Naive thymus-derived CD8-positive, alpha-beta T cell (primary cell): Measurements from ENCODE around the gene MDH2. TPM values are rescaled to one million over a fixed set of nuclear protein-coding genes. Genes with fewer than 3 reads are reported as not detected.
"Not testable (repeated sequence)": the region's sequence is repeated elsewhere in the genome, so short reads cannot be mapped to it uniquely, and the experiment has no call there.

ENCODE experiments used
- ATAC-seq, 2 donors: fragments of 150-1000 bp; cut with Tn5 transposase in 1 of 2; sonication (Bioruptor Pico), chemical (Tn5 transposase) in 1 of 2; 1 replicate in 1 of 2; 2 replicates in 1 of 2; pipeline ENCODE4 v1.10.0; 2021; ENCODE audit warnings: mild to moderate bottlenecking in 2 of 2, moderate library complexity in 2 of 2
- POLR2A ChIA-PET: fragments of 350-600 bp; sonication (Branson Sonifier 250); formaldehyde crosslinking; loops from one replicate; lab custom pipeline; 2021; ENCODE audit warnings: antibody characterized with exemption; lab: Charles Lee
- DNase-seq, 10 donors: peaks; one replicate each; pipeline versions ENCODE4 v3.0.0 to v3.0.0-alpha.2; 2020 to 2022
- H3K27ac Mint-ChIP-seq, 10 donors: one replicate each; pipeline ENCODE4 v1.8.0; 2020 to 2022; ENCODE audit warnings: mild to moderate bottlenecking in 10 of 10, mixed read lengths in 10 of 10, moderate library complexity in 4 of 10, inconsistent platforms in 1 of 10
- H3K27me3 Mint-ChIP-seq, 5 donors: one replicate each; pipeline ENCODE4 v1.8.0; 2021 to 2022; ENCODE audit warnings: mixed read lengths in 5 of 5
- H3K36me3 Mint-ChIP-seq, 3 donors: one replicate each; pipeline ENCODE4 v1.8.0; 2020 to 2022; ENCODE audit warnings: mixed read lengths in 3 of 3, mild to moderate bottlenecking in 2 of 3, inconsistent platforms in 1 of 3
- H3K4me1 Mint-ChIP-seq, 4 donors: one replicate each; pipeline ENCODE4 v1.8.0; 2021 to 2022; ENCODE audit warnings: mixed read lengths in 4 of 4
- H3K4me3 Mint-ChIP-seq, 10 donors: one replicate each; pipeline ENCODE4 v1.8.0; 2020 to 2022; ENCODE audit warnings: mild to moderate bottlenecking in 10 of 10, mixed read lengths in 10 of 10, moderate library complexity in 6 of 10, inconsistent platforms in 1 of 10
- H3K9me3 Mint-ChIP-seq, 9 donors: one replicate each; pipeline ENCODE4 v1.8.0; 2020 to 2022; ENCODE audit warnings: mixed read lengths in 9 of 9, mild to moderate bottlenecking in 3 of 9, inconsistent platforms in 1 of 9, moderate library complexity in 1 of 9
- polyA plus RNA-seq, 3 donors: library from polyadenylated mRNA; unstranded; fragments of 300-500 nt; fragmentation: Illumina TruSeq; gene quantifications; one replicate each; pipeline ENCODE4 v1.2.3, GENCODE V29; 2021
- total RNA-seq, 8 experiments: library from RNA in 2 of 8; stranded (reverse) in 2 of 8; gene quantifications; one replicate each; pipeline ENCODE4 v1.2.3 and lab custom pipeline; 2021 to 2026

Gene MDH2
- total RNA-seq (10 to 100 TPM; 74.8 to 82.0 TPM), polyA plus RNA-seq (100 to 1,000 TPM; 131 to 153 (median 149) TPM), total RNA-seq (lab: John Stamatoyannopoulos, UW) (45.2 to 157 (median 60.4) reads per million in 6 experiments)

DNA sequence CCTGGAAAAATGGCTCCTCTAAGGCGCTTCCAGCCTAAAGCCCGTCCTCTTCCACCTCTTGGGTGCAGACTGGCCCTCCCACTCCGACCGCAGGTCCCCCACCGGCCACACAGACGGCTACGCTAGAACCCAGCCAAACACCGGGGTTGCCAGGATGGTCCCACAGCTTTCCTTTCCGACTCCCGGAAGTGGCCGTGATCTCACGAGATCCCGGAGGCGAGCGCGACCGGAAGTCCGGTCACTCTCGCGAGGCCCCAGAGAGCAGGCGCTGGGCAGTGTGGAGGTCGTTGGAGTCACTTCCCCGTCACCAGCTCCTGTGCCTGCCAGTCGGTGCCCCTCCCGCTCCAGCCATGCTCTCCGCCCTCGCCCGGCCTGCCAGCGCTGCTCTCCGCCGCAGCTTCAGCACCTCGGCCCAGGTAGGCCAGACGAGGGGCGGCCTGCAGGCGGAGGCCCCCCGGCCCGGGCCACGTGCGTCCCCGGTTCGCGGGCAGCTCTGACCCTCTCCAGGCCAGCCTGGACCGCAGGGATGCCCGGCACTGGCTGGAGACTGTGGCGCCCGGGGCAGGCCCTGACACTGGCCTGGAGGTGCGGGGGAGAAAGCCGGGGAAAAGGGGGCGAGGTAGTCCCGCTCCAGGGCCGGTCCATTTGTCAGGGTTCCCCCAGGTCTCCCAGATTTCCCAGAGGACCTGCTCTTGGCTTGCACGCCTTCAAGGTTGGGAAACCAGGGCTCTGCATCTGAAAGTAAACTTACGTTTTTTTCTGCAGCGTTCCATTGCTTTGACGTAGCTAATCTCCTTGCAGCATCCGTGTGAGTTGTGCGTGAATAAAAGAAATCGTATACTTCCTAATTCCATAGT is at the start of gene MDH2, which contains the start of gene STYXL1:
MDH2 (plus strand) TSS at position 296 of the 857 bp plus-strand sequence; CDS start at position 351, 55 bp downstream.
STYXL1 (minus strand) TSS at position 190 of the 857 bp plus-strand sequence. CDS start 17,477 bp downstream, outside the sequence.
- POLR2A ChIA-PET = interaction anchor here (0.5 to 2.4 kb wide), 14 partner anchors 10 to 1964 kb away, joined by 3 to 22 read pairs (median 3); partner anchors contain the start of genes POR, RCC1L and RHBDD2
- peaks cover 28 to 69% (median 61%) of the 10 kb centered on the region in 4 donors for H3K4me1 Mint-ChIP-seq

GRCh38 chr7:76000566-76000965 is 47.3 kb upstream of the MDH2 start:
- no peak overlapping the region for H3K4me3 Mint-ChIP-seq
- POLR2A ChIA-PET = no interaction called here
- H3K36me3 Mint-ChIP-seq = peaks cover 0 to 43% (median 14%) of the 10 kb centered on the region in 3 donors
- ATAC-seq = no peak
- DNase-seq = no peak
- no peaks in the 10 kb centered on the region for H3K27me3 Mint-ChIP-seq
- H3K9me3 Mint-ChIP-seq = no peaks in the 10 kb centered on the region
- no peak overlapping the region for H3K27ac Mint-ChIP-seq
- peaks cover 6 to 22% (median 12%) of the 10 kb centered on the region in 4 donors for H3K4me1 Mint-ChIP-seq

More for the DNA sequence above, at the start of gene MDH2, which contains the start of gene STYXL1:
- peak; percentile 74 to 93 (median 83) for DNase-seq
- peak; percentile 85 to 91 for ATAC-seq
- no peaks in the 10 kb centered on the region for H3K27me3 Mint-ChIP-seq
- H3K27ac Mint-ChIP-seq = peak within 1 kb of the TSS; percentile 87 to 98 (median 97)
- peaks cover 0 to 25% (median 0%) of the 10 kb centered on the region in 3 donors for H3K36me3 Mint-ChIP-seq
- H3K4me3 Mint-ChIP-seq = peak within 1 kb of the TSS; percentile 94 to 99 (median 97)
- H3K9me3 Mint-ChIP-seq = no peaks in the 10 kb centered on the region

- peaks cover 3 to 9% (median 4%) of the 10 kb centered on the region in 4 donors for H3K4me1 Mint-ChIP-seq
- ATAC-seq (no peak), DNase-seq (no peak)
- no peak overlapping the region for H3K4me3 Mint-ChIP-seq
- POLR2A ChIA-PET = no interaction called here
- H3K27ac Mint-ChIP-seq = no peak overlapping the region
- H3K27me3 Mint-ChIP-seq = no peaks in the 10 kb centered on the region
- H3K36me3 Mint-ChIP-seq = peaks cover 0 to 47% (median 14%) of the 10 kb centered on the region in 3 donors
- no peaks in the 10 kb centered on the region for H3K9me3 Mint-ChIP-seq
These were observed 45.8 kb upstream of the MDH2 start for GRCh38 chr7:76002139-76002538.

DNA sequence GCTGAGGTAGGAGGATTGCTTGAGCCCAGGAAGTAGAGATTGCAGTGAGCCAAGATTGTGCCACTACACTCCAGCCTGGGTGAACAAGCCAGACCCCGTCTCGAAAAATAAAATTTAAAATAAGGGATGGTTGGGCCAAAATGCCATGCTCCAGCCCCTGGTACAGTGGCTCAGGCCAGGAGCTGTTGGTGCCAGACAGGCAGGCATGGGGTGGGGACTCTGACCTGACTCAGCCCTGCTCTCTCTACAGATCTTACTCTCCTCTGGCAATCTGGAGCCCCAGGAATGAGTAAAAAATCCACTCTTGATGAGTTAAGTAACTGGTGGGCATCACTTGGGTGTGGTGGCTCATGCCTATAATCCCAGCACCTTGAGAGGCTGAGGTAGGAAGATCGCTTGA is 45.1 kb upstream of the MDH2 start:
- DNase-seq = no peak
- Mint-ChIP-seq H3K36me3 (peaks cover 0 to 47% (median 14%) of the 10 kb centered on the region in 3 donors), H3K27ac (no peak overlapping the region), H3K4me3 (no peak overlapping the region), H3K4me1 (peaks cover 0 to 3% (median 0%) of the 10 kb centered on the region in 4 donors), H3K9me3 (no peaks in the 10 kb centered on the region), H3K27me3 (no peaks in the 10 kb centered on the region)
- ATAC-seq = no peak
- POLR2A ChIA-PET = no interaction called here

- Mint-ChIP-seq H3K27ac (no peak overlapping the region), H3K4me1 (peaks cover 3 to 7% (median 4%) of the 10 kb centered on the region in 4 donors), H3K27me3 (no peaks in the 10 kb centered on the region), H3K4me3 (no peak overlapping the region), H3K36me3 (peaks cover 0 to 49% (median 14%) of the 10 kb centered on the region in 3 donors), H3K9me3 (no peaks in the 10 kb centered on the region)
- POLR2A ChIA-PET = no interaction called here
- no peak for DNase-seq
- no peak for ATAC-seq
These were observed 44.6 kb upstream of the MDH2 start for GRCh38 chr7:76003351-76003750.

- peaks cover 15 to 21% (median 20%) of the 10 kb centered on the region in 4 donors for H3K4me1 Mint-ChIP-seq
- not testable (repeated sequence) for DNase-seq, H3K4me3 Mint-ChIP-seq, H3K27me3 Mint-ChIP-seq, H3K27ac Mint-ChIP-seq, H3K9me3 Mint-ChIP-seq, ATAC-seq
- peaks cover 0 to 39% (median 11%) of the 10 kb centered on the region in 3 donors for H3K36me3 Mint-ChIP-seq
- POLR2A ChIA-PET = interaction anchor here (0.6 kb wide), 1 partner anchor 19 kb away, joined by 3 read pairs; no protein-coding TSS in a partner anchor
These were observed 42.9 kb upstream of the MDH2 start for GRCh38 chr7:76005004-76005403.

DNA sequence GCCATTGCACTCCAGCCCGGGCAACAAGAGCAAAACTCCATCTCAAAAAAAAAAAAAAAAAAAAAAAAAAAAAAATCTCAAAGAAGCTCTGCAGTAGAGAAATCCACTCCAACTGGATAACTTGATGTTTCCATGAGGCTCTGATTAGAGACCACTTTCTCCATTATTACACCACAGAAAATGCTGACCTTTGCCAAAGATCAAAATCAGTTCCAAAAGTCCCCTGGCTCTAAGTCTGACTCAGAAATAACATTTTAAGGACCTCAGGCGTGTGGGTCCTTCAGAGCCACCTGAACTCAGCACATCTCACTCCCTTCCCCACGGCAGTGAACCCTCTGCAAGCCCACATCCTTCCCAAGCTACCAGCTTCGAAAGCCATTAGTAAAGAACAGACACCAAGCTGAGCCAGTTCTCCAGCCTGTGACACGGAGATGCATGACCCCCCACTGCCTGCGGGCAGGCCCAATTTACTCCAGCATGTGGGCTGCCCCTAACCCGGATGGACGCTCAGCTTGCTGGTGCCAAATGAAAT is 39.7 kb upstream of the MDH2 start:
- peak in 2 of 10 donors; percentile 10 to 15 for DNase-seq
- ATAC-seq = peak in 1 of 2 donors; percentile 43
- Mint-ChIP-seq H3K27ac (peak overlapping the region in 6 of 10 donors; percentile 16 to 88 (median 78)), H3K9me3 (no peaks in the 10 kb centered on the region), H3K27me3 (peaks cover 0 to 2% (median 0%) of the 10 kb centered on the region in 5 donors), H3K4me1 (peaks cover 18 to 40% (median 31%) of the 10 kb centered on the region in 4 donors), H3K36me3 (peaks cover 0 to 38% (median 26%) of the 10 kb centered on the region in 3 donors), H3K4me3 (peak overlapping the region; percentile 11 to 77 (median 70))
- POLR2A ChIA-PET = interaction anchor here (1.6 kb wide), 1 partner anchor 12 kb away, joined by 3 read pairs; no protein-coding TSS in a partner anchor

- Mint-ChIP-seq H3K27me3 (peaks cover 0 to 5% (median 0%) of the 10 kb centered on the region in 5 donors), H3K36me3 (peaks cover 0 to 40% (median 30%) of the 10 kb centered on the region in 3 donors), H3K27ac (peak overlapping the region in 6 of 10 donors; percentile 9 to 88 (median 78)), H3K4me1 (peaks cover 18 to 40% (median 31%) of the 10 kb centered on the region in 4 donors), H3K4me3 (peak overlapping the region in 9 of 10 donors; percentile 61 to 89 (median 74)), H3K9me3 (no peaks in the 10 kb centered on the region)
- ATAC-seq = no peak
- DNase-seq = no peak
- POLR2A ChIA-PET = interaction anchor here (1.1 to 1.6 kb wide), 4 partner anchors 10 to 131 kb away, joined by 3 to 5 read pairs (median 3); partner anchors contain the start of gene RHBDD2
These were observed 38.0 kb upstream of the MDH2 start for GRCh38 chr7:76009672-76010600.

- H3K9me3 Mint-ChIP-seq = no peaks in the 10 kb centered on the region
- POLR2A ChIA-PET = interaction anchor here (1.1 to 1.2 kb wide), 2 partner anchors 18 to 133 kb away, joined by 3 read pairs; partner anchors contain the start of gene RHBDD2
- H3K36me3 Mint-ChIP-seq = peaks cover 0 to 39% (median 32%) of the 10 kb centered on the region in 3 donors
- DNase-seq (no peak), ATAC-seq (no peak)
- no peak overlapping the region for H3K4me3 Mint-ChIP-seq
- H3K27ac Mint-ChIP-seq = no peak overlapping the region
- H3K4me1 Mint-ChIP-seq = peaks cover 18 to 40% (median 31%) of the 10 kb centered on the region in 4 donors
- peaks cover 0 to 5% (median 0%) of the 10 kb centered on the region in 5 donors for H3K27me3 Mint-ChIP-seq
These were observed 36.5 kb upstream of the MDH2 start for GRCh38 chr7:76011442-76011861.

DNA sequence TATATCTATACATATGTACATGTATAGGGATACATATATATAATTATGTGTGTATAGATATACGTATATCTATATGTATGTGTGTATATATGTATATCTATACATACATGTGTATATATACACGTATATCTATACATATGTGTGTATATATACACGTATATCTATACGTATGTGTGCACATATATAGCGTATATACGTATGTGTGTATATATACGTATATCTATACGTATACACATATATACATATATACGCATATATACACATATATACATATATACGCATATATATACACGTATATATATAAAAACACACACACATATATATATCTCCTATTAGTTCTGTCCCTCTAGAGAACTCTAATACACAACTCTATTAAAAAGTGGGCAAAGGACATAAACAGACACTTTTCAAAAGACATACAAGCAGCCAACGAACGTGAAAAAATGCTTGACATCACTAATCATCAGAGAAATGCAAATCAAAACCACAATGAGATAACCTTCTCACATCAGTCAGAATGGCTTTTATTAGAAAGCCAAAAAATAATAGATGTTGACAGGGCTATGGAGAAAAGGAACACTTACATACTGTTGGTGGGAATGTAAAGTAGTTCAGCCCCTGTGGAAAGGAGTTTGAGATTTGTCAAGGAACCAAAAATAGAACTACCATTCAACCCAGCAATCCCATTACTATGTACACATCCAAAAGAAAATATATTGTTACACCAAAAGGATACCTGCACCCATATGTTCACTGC is 31.5 kb upstream of the MDH2 start:
- no peak for DNase-seq
- Mint-ChIP-seq H3K27me3 (peaks cover 0 to 3% (median 0%) of the 10 kb centered on the region in 5 donors), H3K36me3 (peaks cover 4 to 67% (median 45%) of the 10 kb centered on the region in 3 donors), H3K9me3 (no peaks in the 10 kb centered on the region), H3K27ac (no peak overlapping the region), H3K4me3 (no peak overlapping the region), H3K4me1 (peaks cover 4 to 15% (median 8%) of the 10 kb centered on the region in 4 donors)
- ATAC-seq = no peak
- POLR2A ChIA-PET = no interaction called here

DNA sequence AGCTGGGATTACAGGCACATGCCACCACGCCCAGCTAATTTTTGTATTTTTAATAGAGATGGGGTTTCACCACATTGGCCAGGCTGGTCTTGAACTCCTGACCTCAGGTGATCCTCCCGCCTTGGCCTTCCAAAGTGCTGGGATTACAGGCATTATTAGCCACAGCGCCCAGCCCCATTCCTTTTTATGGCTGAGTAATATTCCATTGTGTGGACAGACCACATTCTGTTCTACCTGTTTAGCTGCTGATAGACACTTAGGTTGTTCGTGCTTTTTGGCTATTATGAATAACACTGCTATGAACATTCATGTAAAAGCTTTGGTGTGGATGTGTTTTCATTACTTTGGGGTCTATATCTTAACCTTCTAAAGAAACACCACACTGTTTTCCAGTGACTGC is 29.4 kb upstream of the MDH2 start:
- Mint-ChIP-seq H3K4me1 (peaks cover 8 to 19% (median 13%) of the 10 kb centered on the region in 4 donors), H3K36me3 (peaks cover 4 to 63% (median 36%) of the 10 kb centered on the region in 3 donors)
- H3K9me3 Mint-ChIP-seq, POLR2A ChIA-PET, ATAC-seq, H3K27ac Mint-ChIP-seq, H3K4me3 Mint-ChIP-seq, H3K27me3 Mint-ChIP-seq, DNase-seq: not testable (repeated sequence)
